Measurements from ENCODE around the gene YARS2.

DNA sequence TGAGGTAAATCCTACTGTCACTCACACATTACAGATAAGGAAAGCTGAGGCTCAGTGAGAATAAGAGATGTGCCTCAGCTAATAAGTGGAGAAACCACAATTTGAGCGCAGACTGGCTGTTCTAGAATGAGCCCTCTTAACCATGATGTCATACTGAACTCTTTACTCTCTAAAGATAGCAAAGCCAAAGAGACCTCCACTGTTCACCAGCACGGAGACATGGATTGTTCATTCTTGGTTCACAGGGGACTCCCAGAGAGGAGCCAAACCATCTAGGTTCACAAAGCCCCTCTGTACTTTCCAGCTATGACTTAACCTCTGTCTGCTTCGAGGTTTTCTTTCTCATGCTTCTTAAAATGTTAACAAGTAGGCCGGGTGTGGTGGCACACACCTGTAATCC lies 32.7 kb upstream of the YARS2 start:
- TF ChIP-seq, protein P1, sequence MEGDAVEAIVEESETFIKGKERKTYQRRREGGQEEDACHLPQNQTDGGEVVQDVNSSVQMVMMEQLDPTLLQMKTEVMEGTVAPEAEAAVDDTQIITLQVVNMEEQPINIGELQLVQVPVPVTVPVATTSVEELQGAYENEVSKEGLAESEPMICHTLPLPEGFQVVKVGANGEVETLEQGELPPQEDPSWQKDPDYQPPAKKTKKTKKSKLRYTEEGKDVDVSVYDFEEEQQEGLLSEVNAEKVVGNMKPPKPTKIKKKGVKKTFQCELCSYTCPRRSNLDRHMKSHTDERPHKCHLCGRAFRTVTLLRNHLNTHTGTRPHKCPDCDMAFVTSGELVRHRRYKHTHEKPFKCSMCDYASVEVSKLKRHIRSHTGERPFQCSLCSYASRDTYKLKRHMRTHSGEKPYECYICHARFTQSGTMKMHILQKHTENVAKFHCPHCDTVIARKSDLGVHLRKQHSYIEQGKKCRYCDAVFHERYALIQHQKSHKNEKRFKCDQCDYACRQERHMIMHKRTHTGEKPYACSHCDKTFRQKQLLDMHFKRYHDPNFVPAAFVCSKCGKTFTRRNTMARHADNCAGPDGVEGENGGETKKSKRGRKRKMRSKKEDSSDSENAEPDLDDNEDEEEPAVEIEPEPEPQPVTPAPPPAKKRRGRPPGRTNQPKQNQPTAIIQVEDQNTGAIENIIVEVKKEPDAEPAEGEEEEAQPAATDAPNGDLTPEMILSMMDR (IDR thresholded peaks at IDR 0.05): no peak
- no peak for TF ChIP-seq POLR2A (IDR thresholded peaks at IDR 0.05)

Data from adrenal gland (tissue), 5 donors.